HG03354 (cell line): ENCODE results near the gene LRIG3.
"Not testable (repeated sequence)": the region's sequence is repeated elsewhere in the genome, so short reads cannot be mapped to it uniquely, and the experiment has no call there.

Experiments used
- ATAC-seq: cut with Tn5 transposase; IDR thresholded peaks from one replicate; pipeline ENCODE4 v1.9.1; 2021; ENCODE audit warnings: mild to moderate bottlenecking; ENCODE audit not compliant: unreplicated experiment, poor library complexity, severe bottlenecking

The LRIG3 gene

DNA sequence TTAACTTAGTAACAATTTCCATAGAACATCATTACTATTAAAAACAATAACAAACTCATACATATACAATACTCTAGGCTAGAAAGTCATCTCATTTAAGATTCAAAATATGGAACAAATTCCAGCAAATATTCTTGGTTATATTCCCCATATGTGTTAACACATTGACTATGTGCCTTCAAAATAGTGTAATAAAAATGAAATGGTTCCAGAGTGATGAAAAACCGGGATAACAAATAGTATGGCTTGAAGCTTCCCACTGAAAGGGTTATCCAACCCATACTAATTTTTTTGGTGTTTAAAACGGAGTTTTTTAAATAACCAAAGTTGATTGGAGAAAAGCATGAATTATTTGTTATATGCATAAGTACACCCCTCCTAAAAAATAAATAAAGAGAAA lies 5.3 kb downstream of the LRIG3 start:
- no peak for ATAC-seq

DNA sequence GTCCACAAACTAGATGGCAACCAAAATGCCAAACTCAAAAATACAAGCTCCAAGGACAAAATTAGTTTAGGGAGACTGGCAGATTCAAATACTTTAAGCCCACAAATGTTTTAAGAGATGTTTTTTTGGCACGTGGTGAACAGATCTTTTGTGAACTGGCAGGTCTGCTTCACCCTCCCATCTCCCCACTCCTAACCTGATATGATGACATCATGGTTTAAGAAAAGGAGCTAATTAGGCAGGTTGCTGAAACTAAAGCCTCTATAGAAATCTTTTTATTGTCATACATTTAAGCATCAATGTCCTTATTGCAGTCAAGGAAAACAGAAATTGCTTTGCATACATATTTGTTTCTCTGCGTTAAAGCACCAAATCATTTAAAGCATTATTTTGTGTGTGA lies 5.8 kb downstream of the LRIG3 start:
- ATAC-seq: no peak

DNA sequence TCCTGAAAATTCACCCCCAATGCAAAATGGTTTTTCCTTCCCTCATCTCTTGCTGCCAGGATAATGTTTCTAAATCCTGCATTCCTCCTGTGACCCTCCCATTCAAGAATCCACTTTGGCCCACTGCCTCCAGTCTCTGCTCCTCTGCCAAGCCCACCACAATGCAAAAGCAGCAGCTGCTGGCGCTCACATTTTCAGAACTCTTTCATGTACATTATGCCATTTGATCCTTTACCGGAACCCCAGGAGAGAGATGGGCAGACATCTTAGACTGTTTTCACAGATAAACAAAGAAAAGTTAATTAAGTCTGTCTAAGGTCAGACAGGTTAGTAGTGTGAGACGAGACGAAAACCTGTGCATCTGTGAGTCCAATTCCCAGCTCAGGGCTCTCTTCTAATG lies 12.9 kb downstream of the LRIG3 start:
- ATAC-seq: no peak

DNA sequence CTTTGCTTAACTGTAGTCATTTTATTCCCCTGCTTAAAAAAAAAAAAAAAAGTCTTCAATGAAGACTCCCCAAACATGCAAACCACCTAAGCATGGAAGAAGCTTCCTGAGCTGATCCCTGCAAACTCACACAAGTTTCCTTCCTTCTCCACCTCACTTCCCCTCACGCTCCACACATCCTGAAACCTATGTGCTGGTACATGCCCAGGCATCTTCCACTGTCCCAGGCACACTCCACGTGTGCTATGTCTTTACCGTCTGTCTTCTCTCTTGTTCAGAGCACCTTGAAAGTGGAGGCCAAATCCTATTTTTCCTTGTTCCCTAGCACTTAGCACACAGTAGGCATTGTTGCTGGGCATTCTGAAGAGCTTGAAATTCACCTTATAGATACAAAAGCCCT lies 13.4 kb downstream of the LRIG3 start:
- no peak for ATAC-seq

DNA sequence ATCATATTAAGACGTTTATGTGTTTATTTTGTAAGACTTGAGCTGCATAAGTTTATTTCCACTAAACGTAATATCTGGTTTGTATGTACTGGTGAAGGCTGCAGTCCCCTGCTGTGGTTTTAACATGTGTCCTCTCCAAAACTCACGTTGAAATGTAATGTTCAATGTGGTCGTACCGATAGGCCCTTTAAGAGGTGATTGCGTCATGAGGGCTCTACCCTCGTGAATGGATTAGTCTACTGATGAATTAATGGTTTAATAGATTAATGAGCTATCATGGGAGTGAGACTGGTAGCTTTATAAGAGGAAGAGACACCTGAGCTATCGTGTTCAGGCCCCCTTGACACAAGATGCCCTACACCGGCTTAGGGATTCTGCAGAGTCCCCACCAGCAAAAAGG lies 14.9 kb downstream of the LRIG3 start:
- no peak for ATAC-seq

DNA sequence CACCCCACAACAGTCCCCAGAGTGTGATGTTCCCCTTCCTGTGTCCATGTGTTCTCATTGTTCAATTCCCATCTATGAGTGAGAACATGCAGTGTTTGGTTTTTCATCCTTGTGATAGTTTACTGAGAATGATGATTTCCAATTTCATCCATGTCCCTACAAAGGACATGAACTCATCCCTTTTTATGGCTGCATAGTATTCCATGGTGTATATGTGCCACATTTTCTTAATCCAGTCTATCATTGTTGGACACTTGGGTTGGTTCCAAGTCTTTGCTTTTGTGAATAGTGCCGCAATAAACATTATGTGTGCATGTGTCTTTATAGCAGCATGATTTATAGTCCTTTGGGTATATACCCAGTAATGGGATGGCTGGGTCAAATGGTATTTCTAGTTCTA lies 17.6 kb downstream of the LRIG3 start:
- ATAC-seq: not testable (repeated sequence)

DNA sequence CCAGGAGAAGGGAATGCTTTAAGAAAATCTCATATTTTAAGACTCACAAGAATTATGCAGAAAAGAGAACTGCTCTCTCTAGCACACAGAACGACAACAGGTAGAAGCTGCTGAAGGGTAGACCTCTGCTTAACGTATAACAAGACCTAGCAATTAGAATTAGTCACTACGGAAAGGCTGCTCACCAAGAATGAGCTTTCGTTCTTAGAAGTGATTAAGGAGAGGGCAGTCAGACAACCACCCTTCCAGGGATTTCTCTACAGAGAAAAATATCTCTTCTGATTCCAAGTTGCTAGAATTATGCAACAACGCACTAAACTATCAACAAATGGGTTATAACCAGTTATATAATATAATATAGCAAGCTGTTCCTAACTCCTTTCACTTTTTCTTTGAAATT lies 18.6 kb downstream of the LRIG3 start:
- ATAC-seq: no peak

DNA sequence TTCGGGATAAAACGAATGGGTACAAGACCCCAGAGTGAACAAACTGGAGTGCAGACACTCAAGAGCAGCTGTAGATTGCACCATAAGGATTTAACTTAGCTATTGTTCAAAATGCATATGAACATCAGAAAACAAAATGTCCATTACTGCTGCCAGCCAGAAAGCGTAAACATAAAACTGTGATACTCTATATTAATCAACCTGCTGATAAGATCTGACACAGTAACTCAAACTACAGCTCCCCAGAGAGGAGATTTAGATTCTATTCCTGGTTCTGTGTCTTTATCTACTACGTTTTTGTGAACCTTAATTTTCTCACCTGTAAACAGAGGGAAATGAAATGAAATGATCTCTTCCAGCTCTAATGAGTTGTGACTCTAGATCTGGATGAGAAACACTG lies 22.3 kb downstream of the LRIG3 start:
- ATAC-seq: no peak

DNA sequence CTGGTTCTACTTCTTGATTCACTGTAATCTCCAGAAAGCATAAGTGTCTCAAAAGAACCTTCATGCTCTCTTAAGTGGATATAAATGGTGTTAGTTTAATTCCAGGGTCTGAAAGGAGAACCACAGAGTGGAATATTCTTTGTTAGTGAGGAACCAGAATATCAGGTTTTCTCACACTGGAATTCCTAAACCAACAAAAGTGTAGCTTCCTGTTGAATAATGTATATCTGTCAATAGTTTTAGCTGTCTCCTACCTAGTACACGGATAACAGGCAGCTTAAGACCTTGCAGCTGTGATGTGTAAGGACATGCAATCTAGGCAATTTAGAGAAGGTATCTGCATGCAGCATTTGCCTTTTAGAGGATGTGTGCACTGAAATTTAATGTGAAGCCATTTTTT lies 24.0 kb downstream of the LRIG3 start:
- ATAC-seq: no peak

DNA sequence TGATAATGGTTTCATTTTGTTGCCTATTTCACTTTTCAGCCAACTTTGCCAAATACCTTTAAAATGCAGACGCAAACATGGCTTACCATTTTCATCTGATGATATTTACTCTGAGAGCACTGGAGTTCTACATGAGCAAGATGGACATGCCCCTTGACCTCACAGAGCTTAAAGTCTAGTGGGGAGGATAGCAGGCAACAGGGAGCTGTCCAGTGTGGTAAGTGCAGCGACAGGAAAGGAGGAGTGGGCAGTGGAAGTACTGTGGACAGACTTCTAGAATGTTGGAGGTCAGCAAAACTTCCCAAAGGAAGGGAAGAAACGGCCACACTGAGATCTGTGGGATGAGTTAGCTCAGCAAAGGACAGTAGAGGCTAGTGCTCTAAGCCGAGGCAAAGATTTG lies 25.3 kb downstream of the LRIG3 start:
- ATAC-seq: no peak

DNA sequence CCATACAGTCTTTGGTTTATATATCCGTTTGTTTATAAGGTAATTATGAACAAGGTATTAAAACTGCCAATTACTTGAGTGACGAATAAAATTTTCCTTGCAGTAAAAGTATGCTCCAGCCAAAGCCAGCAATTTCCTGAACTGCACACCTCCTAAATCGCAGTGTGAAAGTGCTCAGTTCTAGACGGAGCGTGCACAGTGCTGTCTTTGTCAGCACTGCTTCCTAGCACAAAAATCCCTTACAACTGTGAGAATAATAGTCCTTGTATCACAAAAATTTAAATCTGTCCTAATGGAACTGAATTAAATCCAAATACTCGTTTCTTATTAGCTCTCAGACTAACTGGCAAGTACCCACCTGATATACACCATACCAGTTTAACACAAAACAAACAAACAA lies 26.3 kb downstream of the LRIG3 start:
- no peak for ATAC-seq

DNA sequence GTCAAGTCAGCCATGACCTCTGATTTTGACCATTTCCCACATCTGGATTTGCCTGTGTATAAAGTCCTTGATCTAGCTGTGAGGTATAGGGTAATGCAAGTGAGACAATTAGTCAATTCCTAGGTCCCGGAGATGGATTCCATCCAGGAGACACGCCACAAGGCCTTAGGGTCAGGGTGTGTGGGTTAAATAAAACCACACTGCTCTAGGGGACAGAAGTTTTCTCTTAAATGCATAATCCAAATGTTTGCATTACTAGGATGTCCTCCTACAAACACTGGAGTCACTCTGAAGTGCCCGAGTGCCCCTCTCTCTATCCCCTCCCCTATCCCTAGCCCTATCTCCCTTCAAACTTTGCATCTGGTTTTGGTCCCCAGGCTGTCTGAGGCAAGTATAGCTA lies 26.8 kb downstream of the LRIG3 start:
- no peak for ATAC-seq

DNA sequence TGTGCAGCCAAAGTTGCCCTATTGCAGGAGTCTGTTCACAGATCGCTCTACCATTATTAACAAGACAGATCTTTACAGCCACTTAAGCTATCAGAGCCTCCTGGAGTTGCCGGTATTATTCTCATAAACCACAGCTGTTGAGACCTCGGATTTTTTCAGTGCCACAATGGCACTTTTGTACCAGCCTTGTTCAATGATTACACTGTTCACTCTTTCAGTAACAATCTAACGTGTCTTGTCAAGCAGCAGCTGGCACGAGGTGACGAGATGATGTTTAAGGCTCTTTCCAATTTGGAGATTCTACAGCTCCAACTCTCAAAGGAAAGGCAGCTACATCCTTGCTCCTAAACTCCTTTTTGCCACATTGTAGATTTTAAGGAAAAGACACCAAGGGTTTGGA lies 30.7 kb downstream of the LRIG3 start:
- ATAC-seq: no peak

DNA sequence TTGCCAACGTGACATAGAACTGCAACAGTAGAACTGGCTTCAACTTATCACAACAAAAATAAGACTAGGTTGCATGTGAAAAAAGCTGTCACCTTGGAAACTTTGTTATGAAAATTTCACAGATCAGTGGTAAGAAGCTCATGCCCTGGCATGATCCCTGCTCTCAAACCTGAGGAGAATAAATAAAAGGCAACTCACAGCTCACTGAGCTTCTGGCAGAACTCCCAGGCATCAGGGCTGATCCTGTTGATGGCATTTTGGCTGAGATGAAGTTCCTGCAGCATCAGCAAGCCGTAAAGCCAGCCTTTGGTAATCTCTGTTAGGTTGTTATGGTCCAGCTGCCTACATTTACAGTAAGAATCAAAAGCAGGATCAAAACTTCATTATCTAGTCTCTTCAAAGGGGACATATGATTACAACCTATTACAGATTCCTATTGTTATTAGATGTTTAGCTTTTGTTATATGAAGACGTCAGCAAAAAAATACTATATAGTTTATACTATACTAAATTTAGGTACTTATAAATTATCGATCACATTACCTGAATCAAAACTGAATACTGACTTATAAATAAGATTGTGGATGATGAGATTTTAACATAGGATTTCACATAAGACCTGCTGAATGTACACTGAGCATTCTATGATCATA lies 32.0 kb downstream of the LRIG3 start:
- ATAC-seq: no peak

DNA sequence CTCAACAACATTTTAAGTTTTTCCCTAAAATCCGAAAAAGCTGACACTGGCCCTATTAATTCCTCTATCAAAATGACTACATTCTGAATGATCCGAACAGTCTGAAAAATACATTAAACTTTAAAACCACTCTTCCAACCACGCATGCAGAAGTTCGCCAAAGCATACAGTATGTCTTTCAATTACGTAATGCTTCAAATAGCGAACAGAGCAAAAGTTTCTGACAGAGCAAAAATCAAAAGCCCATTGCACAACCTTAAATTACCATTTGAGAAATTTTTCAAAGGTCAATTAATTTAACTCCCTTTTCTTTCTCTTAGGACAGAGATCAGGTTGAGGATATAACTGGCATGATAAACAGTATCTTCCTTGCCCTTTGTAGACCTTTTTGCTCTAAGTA lies 33.2 kb downstream of the LRIG3 start:
- ATAC-seq: no peak

DNA sequence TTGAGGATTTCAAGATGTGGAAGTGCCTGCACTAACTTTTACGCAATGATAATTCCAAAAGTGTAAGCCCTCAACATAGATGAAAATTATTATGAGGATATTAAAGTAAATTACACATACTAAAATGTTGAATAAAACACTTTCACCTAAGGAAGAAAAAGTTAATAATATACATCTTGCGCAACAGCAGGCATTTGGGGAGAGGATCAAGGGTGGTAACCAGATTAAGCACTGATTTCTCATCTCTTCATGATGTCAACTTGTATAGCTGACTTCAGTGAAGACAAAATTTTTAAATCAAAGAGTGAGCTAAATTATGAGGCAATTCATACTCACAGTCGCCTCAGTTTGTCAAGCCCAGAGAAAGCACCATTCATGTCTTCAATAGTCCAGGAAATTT lies 33.8 kb downstream of the LRIG3 start:
- no peak for ATAC-seq

DNA sequence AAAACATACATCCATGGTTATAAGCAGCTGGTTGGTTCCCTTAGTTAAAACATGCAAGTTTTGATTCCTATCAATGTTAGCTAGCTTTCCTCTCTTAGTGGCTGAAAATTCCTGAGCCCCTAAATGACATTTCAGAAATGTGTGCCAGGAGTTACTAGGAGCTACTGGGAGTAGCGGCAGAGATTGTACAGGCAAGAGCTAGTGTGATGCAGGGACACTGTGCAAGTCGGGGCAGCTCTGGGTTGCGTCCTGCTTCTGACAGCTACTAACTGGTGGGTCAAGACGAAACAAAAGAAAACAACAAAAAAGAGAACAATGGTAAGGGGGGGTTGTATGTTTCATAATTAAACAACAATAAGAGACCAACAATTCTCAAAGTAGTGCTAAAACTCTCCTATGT lies 35.4 kb downstream of the LRIG3 start:
- no peak for ATAC-seq

DNA sequence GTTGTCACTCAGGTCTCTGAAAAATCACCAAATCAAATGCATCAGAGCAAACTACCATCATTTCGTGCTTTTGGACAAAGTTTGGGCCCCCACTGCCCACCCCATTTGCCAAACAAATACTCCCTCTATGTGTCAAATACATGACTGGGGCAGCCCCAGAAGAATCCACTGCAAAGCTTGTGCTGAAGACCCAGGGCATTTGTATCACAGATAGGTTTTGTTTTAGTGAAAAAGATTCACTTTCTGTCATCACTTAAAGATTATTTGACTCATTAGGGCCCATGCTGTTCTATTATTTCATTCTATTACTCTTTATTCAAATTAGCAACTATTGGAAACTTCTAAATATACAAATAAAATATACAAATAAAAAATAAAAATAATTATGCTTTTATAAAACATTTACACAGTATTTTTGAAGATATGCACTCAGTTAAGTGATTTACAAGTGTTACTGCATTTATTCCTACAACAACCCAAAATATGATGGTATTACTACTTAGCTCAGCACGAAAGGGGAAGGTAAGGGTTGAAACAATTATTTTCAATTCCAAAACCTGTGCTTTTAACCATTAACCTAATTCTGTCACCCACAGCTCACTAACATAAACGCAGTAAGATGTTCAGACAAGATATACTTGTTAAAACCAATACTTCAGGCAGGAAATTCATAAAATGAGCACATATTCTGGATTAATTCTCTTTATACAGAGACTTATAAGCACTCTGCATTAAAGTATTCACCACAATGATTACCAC lies 36.5 kb downstream of the LRIG3 start:
- ATAC-seq: no peak

DNA sequence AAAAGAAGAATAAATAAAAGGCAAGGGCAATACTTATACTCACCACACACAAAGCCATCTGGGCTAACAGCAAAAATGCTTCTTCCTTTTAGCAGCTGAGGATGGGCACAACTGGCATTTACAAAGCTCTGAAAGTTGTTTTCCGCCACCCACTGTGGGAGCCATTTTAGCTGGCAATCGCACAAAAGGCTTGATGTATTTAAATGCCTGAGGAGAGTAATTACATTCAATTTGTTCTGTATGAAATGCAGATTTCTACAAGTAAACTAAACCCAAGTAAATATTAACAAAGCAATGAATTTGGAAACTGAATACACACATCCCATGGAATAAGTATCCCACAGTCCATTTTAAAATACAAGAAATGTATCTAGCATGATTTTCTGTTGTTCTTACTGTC lies 37.5 kb downstream of the LRIG3 start:
- no peak for ATAC-seq

DNA sequence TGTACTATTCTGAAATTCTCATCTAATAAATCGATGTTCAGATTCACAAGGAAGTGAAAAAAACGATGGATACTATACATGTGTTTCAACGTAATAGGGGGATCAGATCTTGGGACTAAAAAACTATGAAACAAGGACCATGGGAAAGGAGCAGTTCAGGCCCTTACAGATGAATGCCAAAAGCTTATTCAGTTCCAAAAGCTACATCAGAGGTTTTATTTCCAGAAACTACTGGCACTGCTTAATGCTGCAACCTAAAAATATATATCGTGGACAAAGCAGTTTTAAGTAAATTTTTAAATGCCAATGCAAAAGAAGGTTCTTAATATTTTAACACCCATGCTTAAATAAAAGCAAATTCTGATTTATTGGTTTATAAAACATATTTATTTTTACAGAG lies 38.5 kb downstream of the LRIG3 start:
- ATAC-seq: no peak

DNA sequence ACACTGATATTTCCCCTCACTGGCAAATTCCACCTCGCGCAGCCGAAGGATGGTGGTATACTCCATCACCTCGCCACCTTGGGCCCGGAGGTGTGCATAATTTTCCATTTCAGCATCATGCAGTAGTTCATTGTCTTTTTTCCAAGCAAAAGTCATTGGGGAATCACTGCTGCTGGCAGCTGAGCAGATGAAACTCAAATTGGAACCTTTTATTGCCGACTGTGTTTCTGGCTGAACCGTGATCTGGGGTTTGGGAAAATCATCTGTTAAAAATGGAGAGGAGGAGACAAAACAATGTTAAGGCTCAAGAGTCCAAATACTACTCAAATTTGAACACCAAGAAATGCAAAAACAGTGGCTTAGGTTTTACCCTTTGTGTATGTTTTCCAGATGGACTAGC lies 39.7 kb downstream of the LRIG3 start:
- no peak for ATAC-seq

DNA sequence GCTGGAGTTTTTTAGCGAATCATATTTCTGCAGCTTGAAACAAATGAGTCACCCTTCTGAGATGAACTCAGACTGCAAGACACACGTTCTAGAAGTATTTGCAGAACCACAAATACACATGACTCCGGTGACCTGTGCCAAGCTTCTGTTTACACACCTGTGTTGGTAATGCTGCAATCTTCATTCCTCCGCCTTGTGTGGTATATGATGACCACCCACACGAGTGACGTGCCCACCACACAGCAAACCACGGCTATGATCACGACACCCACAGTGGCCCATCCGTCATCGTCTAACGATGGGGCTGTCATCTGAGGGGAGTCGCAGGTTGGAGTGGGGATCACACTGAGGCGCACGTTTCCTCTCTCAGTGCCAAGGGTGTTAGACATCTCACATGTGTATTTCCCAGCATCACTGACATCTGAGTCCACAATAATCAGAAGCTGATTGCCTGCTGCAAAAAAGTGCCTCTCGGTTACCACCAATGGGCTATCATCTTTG lies 43.0 kb downstream of the LRIG3 start:
- ATAC-seq: no peak
